NCI-H2196 (cell line): Measurements from ENCODE around the gene RPS10.

ENCODE experiments used
- DNase-seq: peaks from one replicate; lab custom pipeline; 2025; ENCODE audit not compliant: unreplicated experiment; lab: John Stamatoyannopoulos, UW

Gene RPS10

GRCh38 chr6:34425498-34426410, at the start of gene RPS10:
Gene RPS10 (minus strand): TSS chr6:34426069. CDS start chr6:34425221, 848 bp downstream.
- DNase-seq, result peak; percentile 92

- no peak for DNase-seq
Measured at GRCh38 chr6:34475238-34475682, 49.4 kb upstream of the RPS10 start.

- no peak for DNase-seq
Measured at GRCh38 chr6:34474754-34475153, 48.9 kb upstream of the RPS10 start.

GRCh38 chr6:34473967-34474366, 48.1 kb upstream of the RPS10 start:
- no peak for DNase-seq

GRCh38 chr6:34472425-34472824, 46.6 kb upstream of the RPS10 start:
- no peak for DNase-seq

- DNase-seq, result no peak
Measured at GRCh38 chr6:34469499-34469898, 43.6 kb upstream of the RPS10 start.

- no peak for DNase-seq
Measured at GRCh38 chr6:34468378-34468892, 42.6 kb upstream of the RPS10 start.

- no peak for DNase-seq
Measured at GRCh38 chr6:34466242-34467185, 40.6 kb upstream of the RPS10 start.

GRCh38 chr6:34465531-34466241, 39.8 kb upstream of the RPS10 start, which contains the start of gene PACSIN1:
Gene PACSIN1 (plus strand): TSS chr6:34466076. CDS start chr6:34526306, 60,230 bp downstream.
- peak; percentile 50 for DNase-seq

- DNase-seq, result no peak
Measured at GRCh38 chr6:34463849-34464248, 38.0 kb upstream of the RPS10 start.

- DNase-seq, result no peak
Measured at GRCh38 chr6:34463299-34463698, 37.4 kb upstream of the RPS10 start.

GRCh38 chr6:34462551-34462971, 36.7 kb upstream of the RPS10 start:
- peak; percentile 63 for DNase-seq

GRCh38 chr6:34462010-34462409, 36.1 kb upstream of the RPS10 start:
- DNase-seq, result no peak

- DNase-seq, result no peak
Measured at GRCh38 chr6:34460796-34461507, 35.1 kb upstream of the RPS10 start.

- peak; percentile 17 for DNase-seq
Measured at GRCh38 chr6:34459899-34460593, 34.2 kb upstream of the RPS10 start.

GRCh38 chr6:34457742-34458735, 32.2 kb upstream of the RPS10 start:
- no peak for DNase-seq

GRCh38 chr6:34457382-34457741, 31.5 kb upstream of the RPS10 start:
- no peak for DNase-seq

GRCh38 chr6:34455831-34456230, 30.0 kb upstream of the RPS10 start:
- DNase-seq, result no peak
